ENCODE results near the gene KCNC4.

DNA sequence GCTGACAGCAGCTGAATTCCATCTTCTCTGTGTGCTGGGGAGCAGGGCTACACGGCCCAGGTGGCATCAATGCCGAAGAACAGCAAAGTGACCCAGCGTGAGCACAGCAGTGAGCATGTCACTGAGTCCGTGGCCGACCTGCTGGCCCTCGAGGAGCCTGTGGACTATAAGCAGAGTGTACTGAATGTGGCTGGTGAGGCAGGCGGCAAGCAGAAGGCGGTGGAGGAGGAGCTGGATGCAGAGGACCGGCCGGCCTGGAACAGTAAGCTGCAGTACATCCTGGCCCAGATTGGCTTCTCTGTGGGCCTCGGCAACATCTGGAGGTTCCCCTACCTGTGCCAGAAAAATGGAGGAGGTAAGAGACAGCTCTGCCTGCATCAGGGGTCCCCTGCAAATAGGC is 43.3 kb upstream of the KCNC4 start:
- TF ChIP-seq POLR2A (IDR thresholded peaks at IDR 0.05), result no peak
- no peak for TF ChIP-seq CTCF (IDR thresholded peaks at IDR 0.05)

Measured in testis (tissue), 2 donors.